Endothelial cell of umbilical vein (primary cell): ENCODE results near the gene CLEC14A. TPM values are rescaled to one million over a fixed set of nuclear protein-coding genes. Genes with fewer than 3 reads are reported as not detected.

ENCODE experiments used
- BruUV-seq: library from RNA; stranded (reverse); fragments of 400-500 nt; replicated peaks from 2 replicates; lab custom pipeline; 2021; lab: Mats Ljungman, UMichigan
- CTCF ChIA-PET: fragments of 300-600, 350-600 bp; sonication (Branson Sonifier 250); formaldehyde crosslinking; loops from one replicate; lab custom pipeline; 2021; ENCODE audit warnings: antibody characterized with exemption, inconsistent platforms; lab: Charles Lee
- POLR2A ChIA-PET: fragments of 300-600, 350-600 bp; sonication (Branson Sonifier 250); formaldehyde crosslinking; loops from one replicate; lab custom pipeline; 2021; ENCODE audit warnings: antibody characterized with exemption, inconsistent platforms; lab: Charles Lee
- DNase-seq: peaks from one replicate; pipeline ENCODE4 v3.0.0-alpha.2; 2011; ENCODE audit warnings: low read depth, low spot score
- FAIRE-seq: peaks from 2 replicates; lab custom pipeline; 2011; peaks lifted over from hg19 to GRCh38; lab: Jason Lieb, UNC
- H2AFZ ChIP-seq: 2 replicates; pipeline ENCODE4 v1.6.0; 2012; ENCODE audit warnings: low read depth, low read length, control low read depth, inconsistent platforms
- H3K27ac ChIP-seq: 2 replicates; pipeline ENCODE4 v1.5.1; 2011; ENCODE audit warnings: low read depth, mild to moderate bottlenecking, control low read depth, low read length, moderate library complexity; ENCODE audit not compliant: insufficient read depth
- H3K27me3 ChIP-seq, 2 experiments: 2 replicates each; pipeline versions ENCODE4 v1.6.0 to v1.6.1; 2011; ENCODE audit warnings: low read length in 2 of 2, mixed read lengths in 1 of 2; ENCODE audit not compliant: control insufficient read depth in 2 of 2, insufficient read depth in 2 of 2
- H3K36me3 ChIP-seq, 2 experiments: 2 replicates in 1 of 2; 3 replicates in 1 of 2; pipeline ENCODE4 v1.5.1; 2011; ENCODE audit warnings: low read length in 2 of 2, mild to moderate bottlenecking in 1 of 2, moderate library complexity in 1 of 2; ENCODE audit not compliant: control insufficient read depth in 2 of 2, insufficient read depth in 2 of 2; ENCODE audit errors: extremely low read depth in 1 of 2
- H3K4me1 ChIP-seq: 3 replicates; pipeline ENCODE4 v1.5.1; 2011; ENCODE audit warnings: mild to moderate bottlenecking, low read length; ENCODE audit not compliant: control insufficient read depth, insufficient read depth; ENCODE audit errors: extremely low read depth
- H3K4me2 ChIP-seq: 2 replicates; pipeline ENCODE4 v1.6.1; 2011; ENCODE audit warnings: low read length, control low read depth, mixed read lengths; ENCODE audit not compliant: insufficient read depth
- H3K4me3 ChIP-seq, 3 experiments: fragments of 200-600 bp in 1 of 3; sonication (generic), shearing (Covaris generic) in 1 of 3; replicated peaks in 1 of 3; 2 replicates each; pipeline ENCODE4 v1.5.1; 2011 to 2016; ENCODE audit warnings: control low read depth in 3 of 3, low read length in 3 of 3, mild to moderate bottlenecking in 2 of 3, inconsistent platforms in 1 of 3, low read depth in 1 of 3, moderate library complexity in 1 of 3; ENCODE audit not compliant: insufficient read depth in 1 of 3
- H3K79me2 ChIP-seq: 2 replicates; pipeline ENCODE4 v1.6.0; 2012; ENCODE audit warnings: low read length, inconsistent platforms; ENCODE audit not compliant: control insufficient read depth, insufficient read depth
- H3K9ac ChIP-seq: replicated peaks from 2 replicates; pipeline ENCODE3; 2011; ENCODE audit warnings: low read length, control low read depth; ENCODE audit not compliant: insufficient read depth; ENCODE audit errors: extremely low read depth
- H3K9me1 ChIP-seq: replicated peaks from 3 replicates; pipeline ENCODE4 v1.6.0; 2011; ENCODE audit warnings: mild to moderate bottlenecking, low read length; ENCODE audit not compliant: control insufficient read depth, insufficient read depth; ENCODE audit errors: extremely low read depth
- H3K9me3 ChIP-seq: replicated peaks from 2 replicates; pipeline ENCODE4 v1.5.1; 2012; ENCODE audit warnings: low read length, inconsistent platforms; ENCODE audit not compliant: control insufficient read depth, insufficient read depth
- H4K20me1 ChIP-seq: replicated peaks from 2 replicates; pipeline ENCODE3; 2011; ENCODE audit warnings: mild to moderate bottlenecking, low read length; ENCODE audit not compliant: control insufficient read depth, insufficient read depth; ENCODE audit errors: extremely low read depth
- EZH2 ChIP-seq: IDR thresholded peaks from 2 replicates; pipeline ENCODE4 v1.6.1; 2012; ENCODE audit warnings: borderline replicate concordance, low read depth, mild to moderate bottlenecking, moderate library complexity, low read length, inconsistent platforms; ENCODE audit not compliant: severe bottlenecking
- FOS ChIP-seq: IDR thresholded peaks from 2 replicates; pipeline ENCODE4 v1.6.1; 2011; ENCODE audit warnings: mild to moderate bottlenecking, low read length, moderate library complexity, borderline replicate concordance; ENCODE audit not compliant: insufficient read depth
- GATA2 ChIP-seq: IDR thresholded peaks from 2 replicates; pipeline ENCODE4 v1.7.0; 2011; ENCODE audit warnings: low read depth, mild to moderate bottlenecking, moderate library complexity, mixed read lengths, low read length; ENCODE audit not compliant: insufficient read length, insufficient read depth
- JUN ChIP-seq: IDR thresholded peaks from 2 replicates; pipeline ENCODE4 v1.6.1; 2011; ENCODE audit warnings: borderline replicate concordance, low read depth; ENCODE audit not compliant: insufficient read length, insufficient read depth
- MYC ChIP-seq: IDR thresholded peaks from one replicate; pipeline ENCODE4 v1.6.1; 2011; ENCODE audit warnings: mild to moderate bottlenecking, low read depth, low read length
- POLR2A ChIP-seq: IDR thresholded peaks from 2 replicates; pipeline ENCODE4 v1.6.1; 2012; ENCODE audit warnings: low read depth, mild to moderate bottlenecking, control low read depth, low read length
- POLR2AphosphoS5 ChIP-seq: IDR thresholded peaks from 2 replicates; pipeline ENCODE4 v1.6.1; 2012; ENCODE audit warnings: low read depth, mild to moderate bottlenecking, control low read depth, low read length, moderate library complexity; ENCODE audit not compliant: insufficient read depth
- dilution Hi-C: fragments of 300-500 bp; cut with MboI; formaldehyde crosslinking; loops from one replicate; pipeline ENCODE4 v1.15.0; 2019; ENCODE audit warnings: low sequenced_read_pairs; ENCODE audit not compliant: extremely low pct_ligation_motif_present
- intact Hi-C: fragments of 100-400 bp; cut with micrococcal nuclease; formaldehyde crosslinking; loops from one replicate; pipeline ENCODE4 v1.10.0; 2022
- polyA plus RNA-seq, 4 experiments: library from polyadenylated mRNA; depleted of rRNA in 3 of 4; stranded (reverse) in 3 of 4; unstranded in 1 of 4; fragments of >200 nt; gene quantifications; 2 replicates each; pipeline versions ENCODE4 v1.2.1 to v1.2.3, GENCODE V29; 2011 to 2012; ENCODE audit warnings: missing spikeins in 1 of 4
- total RNA-seq: library from RNA; stranded (reverse); gene quantifications from 2 replicates; pipeline ENCODE4 v1.2.3, GENCODE V29; 2021
- TF ChIP-seq, protein P1 (sequence below), 2 donors: IDR thresholded peaks; 1 replicate in 1 of 2; 2 replicates in 1 of 2; pipeline ENCODE4 v1.5.1; 2011; ENCODE audit warnings: low read length in 2 of 2, mild to moderate bottlenecking in 2 of 2, moderate library complexity in 2 of 2, control low read depth in 1 of 2, inconsistent platforms in 1 of 2, low read depth in 1 of 2; ENCODE audit not compliant: insufficient read depth in 1 of 2; ENCODE audit errors: extremely low read depth in 1 of 2
- TF ChIP-seq, protein P2 (sequence below): IDR thresholded peaks from 2 replicates; pipeline ENCODE4 v1.6.1; 2011; ENCODE audit not compliant: insufficient read depth, insufficient read length

Gene CLEC14A
- total and polyA plus RNA-seq, 2 donors (not counting 3 experiments of a cell fraction or from before 2014, with no cell fraction given), result 396 to 562 TPM

DNA sequence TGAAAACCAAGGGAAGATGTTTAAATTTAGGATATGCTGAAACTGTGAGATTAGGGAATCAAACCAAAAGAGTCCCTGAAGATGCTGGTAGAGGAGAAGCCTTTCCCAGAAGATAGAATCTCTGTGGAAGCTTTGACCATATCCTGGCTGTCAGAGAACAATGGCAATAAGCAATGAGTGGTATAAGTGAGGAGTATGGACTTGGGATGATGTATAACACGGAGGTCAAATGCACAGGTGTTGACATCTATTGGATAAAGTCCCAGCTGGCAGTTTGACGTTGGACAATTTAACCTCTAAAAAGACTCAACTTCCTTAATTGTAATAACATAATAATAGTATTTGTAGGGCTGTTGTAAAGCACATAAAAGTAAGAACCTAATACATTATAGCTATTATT, 30.1 kb upstream of the CLEC14A start:
- peaks cover 27% of the 10 kb centered on the region for H3K4me1 ChIP-seq
- TF ChIP-seq POLR2AphosphoS5, result no peak
- TF ChIP-seq JUN, result no peak
- TF ChIP-seq EZH2, result no peak
- no peak for TF ChIP-seq FOS
- TF ChIP-seq, protein P1, sequence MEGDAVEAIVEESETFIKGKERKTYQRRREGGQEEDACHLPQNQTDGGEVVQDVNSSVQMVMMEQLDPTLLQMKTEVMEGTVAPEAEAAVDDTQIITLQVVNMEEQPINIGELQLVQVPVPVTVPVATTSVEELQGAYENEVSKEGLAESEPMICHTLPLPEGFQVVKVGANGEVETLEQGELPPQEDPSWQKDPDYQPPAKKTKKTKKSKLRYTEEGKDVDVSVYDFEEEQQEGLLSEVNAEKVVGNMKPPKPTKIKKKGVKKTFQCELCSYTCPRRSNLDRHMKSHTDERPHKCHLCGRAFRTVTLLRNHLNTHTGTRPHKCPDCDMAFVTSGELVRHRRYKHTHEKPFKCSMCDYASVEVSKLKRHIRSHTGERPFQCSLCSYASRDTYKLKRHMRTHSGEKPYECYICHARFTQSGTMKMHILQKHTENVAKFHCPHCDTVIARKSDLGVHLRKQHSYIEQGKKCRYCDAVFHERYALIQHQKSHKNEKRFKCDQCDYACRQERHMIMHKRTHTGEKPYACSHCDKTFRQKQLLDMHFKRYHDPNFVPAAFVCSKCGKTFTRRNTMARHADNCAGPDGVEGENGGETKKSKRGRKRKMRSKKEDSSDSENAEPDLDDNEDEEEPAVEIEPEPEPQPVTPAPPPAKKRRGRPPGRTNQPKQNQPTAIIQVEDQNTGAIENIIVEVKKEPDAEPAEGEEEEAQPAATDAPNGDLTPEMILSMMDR (IDR thresholded peaks at IDR 0.05; ENCODE audit: extremely low read depth in 1 of 2, insufficient read depth in 1 of 2, low read depth in 1 of 2, low read length in 2 of 2), result no peak
- no peak for TF ChIP-seq GATA2
- no peak for TF ChIP-seq MYC
- TF ChIP-seq, protein P2, sequence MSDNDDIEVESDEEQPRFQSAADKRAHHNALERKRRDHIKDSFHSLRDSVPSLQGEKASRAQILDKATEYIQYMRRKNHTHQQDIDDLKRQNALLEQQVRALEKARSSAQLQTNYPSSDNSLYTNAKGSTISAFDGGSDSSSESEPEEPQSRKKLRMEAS, result no peak
- no peak for TF ChIP-seq POLR2A
- ChIA-PET POLR2A (interaction anchor here (1.0 kb wide), 1 partner anchor 31 kb away, joined by 3 read pairs; no protein-coding TSS in a partner anchor), CTCF (interaction anchor here (0.6 to 2.0 kb wide), 3 partner anchors 24 to 120 kb away, joined by 3 to 14 read pairs (median 3); partner anchors contain the start of gene CLEC14A)
- FAIRE-seq (no peak), DNase-seq (peak; percentile 93)
- intact Hi-C loops, result no loop called here
- H3K27me3 ChIP-seq, result no peaks in the 10 kb centered on the region
- no peak overlapping the region for H3K27ac ChIP-seq
- BruUV-seq, result no TSS peak
- no peaks in the 10 kb centered on the region for H4K20me1 ChIP-seq
- no peaks in the 10 kb centered on the region for H3K36me3 ChIP-seq
- no peak overlapping the region for H2AFZ ChIP-seq
- H3K4me3 ChIP-seq, result no peak overlapping the region
- no peaks in the 10 kb centered on the region for H3K9me1 ChIP-seq
- H3K79me2 ChIP-seq, result no peaks in the 10 kb centered on the region
- dilution Hi-C loops, result no loop called here
- H3K9ac ChIP-seq, result no peak overlapping the region
- no peak overlapping the region for H3K4me2 ChIP-seq
- no peaks in the 10 kb centered on the region for H3K9me3 ChIP-seq
